Medulla oblongata (tissue), 1 donor: ENCODE results near the gene ETV6.

Source experiments
- DNase-seq: peaks from one replicate; pipeline ENCODE4 v3.0.0-alpha.2; 2015; ENCODE audit errors: extremely low spot score

ETV6 gene

DNA sequence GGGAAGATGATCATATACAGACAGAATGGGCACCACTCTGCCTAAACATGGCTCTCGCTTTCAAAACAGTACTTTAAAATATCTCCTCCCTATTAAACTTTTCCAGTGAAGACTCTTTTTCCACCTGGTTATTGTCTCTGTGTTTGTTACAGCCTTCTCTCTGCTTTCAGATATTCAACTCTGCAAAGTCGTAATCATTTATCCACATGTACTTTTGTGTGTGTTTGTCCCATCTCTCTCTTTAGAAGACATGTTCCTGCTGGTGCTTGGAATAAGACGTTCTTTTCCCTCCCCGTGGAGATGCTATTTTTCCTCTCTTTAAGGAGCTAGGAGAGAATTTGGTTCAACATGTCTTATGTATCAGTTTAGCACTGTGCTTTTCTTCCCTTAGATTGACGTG lies 45.1 kb downstream of the ETV6 start:
- no peak for DNase-seq

DNA sequence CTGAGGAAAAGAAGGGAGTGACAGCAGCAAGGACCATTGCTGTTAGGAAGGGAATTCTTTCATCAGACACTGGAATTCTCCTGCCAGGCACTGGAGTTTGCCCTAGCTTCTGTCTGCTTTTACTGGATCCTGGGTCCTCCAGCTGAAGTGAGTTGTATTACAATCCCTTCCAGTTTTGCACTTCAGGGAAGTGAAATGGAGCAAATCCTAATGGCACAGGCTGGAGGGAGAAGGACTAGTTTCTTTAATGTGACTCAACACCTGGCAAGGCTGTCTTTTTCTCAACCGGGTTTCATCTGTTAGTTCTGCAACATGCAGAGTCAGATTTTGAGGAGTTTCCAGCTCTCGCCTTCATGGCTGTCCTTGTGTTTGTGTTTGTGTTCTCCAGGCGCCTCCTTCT lies 45.8 kb downstream of the ETV6 start:
- DNase-seq, result no peak

DNA sequence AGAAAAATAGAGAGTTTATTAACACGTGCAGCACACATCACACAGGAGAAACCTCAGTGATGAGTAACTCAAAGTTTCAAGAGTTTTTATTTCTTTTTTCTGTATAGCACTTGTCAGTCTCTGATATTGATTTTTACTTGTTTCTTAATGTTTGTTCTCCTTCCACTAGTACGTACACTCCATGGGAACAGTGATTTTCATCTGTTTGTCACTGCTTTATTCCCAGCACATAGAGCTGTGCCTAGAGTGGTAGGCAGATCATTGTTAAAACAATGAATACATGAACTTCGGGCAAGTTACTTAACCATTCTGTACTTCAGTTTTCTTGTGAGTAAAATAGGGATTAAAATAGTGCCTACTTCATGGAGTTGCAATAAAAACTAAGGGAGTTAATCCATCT lies 46.6 kb downstream of the ETV6 start:
- DNase-seq, result no peak

DNA sequence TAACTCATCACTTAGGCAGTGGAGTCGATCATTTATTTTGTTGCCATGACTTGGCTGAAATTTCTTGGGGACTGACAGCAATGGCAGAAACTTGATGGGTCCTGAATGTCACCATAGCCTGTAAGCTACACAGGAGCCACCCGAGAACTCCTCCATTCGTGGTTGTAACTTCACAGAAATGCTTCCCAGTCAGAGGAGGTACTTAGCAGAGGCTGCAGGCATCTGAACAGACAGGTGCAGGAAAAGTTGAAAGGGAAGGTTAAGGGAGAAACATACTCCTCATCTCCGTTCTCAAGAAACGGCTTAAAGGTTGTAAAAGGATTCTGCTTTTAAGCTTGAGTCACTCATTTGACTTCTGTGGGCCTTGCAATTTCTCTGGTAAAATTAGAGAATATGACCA lies 47.7 kb downstream of the ETV6 start:
- DNase-seq, result no peak

DNA sequence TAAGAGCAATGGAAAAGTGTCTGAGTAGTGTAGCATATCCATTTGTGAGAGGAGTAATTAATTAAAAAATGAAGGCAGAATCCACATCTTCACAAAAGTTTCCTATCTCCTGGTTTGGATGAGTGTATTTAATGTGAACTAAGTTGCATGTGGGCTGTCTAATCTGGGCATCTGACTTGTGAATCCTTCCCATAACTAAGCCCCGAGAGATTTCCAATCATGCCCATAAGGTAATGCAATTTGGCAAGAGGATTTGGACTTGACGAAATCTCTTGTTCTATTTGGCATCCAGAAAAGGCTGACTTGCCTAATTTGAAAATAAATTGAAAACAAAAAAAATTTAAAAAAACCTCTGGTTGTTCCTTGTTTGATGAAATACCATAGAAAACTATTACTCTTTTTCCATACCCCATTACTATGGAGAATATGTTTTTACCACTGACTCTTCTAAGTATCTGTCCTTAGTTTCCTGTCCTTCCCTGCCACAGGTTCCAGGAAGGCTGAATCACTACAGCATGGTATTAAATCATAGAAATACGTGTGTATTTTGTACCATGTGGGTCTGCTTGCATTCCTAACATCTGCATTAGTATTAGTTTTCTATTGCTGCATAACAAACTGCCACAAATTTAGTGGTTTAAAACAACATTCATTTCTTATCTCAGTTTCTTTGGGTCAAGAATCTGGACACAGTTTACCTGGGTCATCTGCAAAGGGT lies 48.4 kb downstream of the ETV6 start:
- no peak for DNase-seq

DNA sequence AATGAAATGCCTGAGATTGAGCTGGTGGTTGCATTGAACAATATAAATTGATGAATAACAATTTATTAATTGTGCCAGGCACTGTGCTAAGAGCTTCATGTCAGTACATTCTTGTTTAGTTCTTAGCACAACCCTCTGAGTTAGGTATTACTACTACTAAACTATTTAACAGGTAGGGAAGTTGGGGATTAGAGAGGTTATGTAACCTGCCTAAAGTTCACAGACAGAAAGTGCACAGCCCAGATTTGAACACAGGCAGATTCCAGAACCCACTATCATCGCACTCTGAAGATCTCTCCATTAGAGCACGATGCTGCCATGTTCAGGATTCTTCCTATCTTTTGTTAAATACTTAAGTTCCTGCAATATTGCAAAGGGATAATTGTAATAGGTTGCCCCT lies 49.3 kb downstream of the ETV6 start:
- DNase-seq, result no peak

DNA sequence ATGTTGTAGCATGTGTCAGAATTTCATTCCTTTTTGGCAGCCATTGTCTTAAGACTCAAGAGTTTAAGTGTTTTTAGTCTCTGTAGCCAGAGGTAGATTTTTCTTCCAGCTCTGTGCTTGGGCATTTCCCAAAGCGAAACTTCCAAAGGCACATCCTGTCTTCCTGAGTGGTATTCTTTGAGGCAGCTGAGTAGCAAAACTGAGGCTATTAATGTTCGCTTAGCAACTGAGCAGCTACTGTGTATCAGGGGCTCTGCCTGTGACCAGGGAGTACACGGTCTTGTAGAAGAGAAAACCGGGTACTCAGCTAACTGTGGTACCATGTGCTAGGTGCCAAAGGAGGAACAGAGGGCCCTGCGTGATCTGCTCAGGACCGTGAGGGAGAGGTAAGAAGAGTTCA lies 52.0 kb downstream of the ETV6 start:
- DNase-seq, result no peak

DNA sequence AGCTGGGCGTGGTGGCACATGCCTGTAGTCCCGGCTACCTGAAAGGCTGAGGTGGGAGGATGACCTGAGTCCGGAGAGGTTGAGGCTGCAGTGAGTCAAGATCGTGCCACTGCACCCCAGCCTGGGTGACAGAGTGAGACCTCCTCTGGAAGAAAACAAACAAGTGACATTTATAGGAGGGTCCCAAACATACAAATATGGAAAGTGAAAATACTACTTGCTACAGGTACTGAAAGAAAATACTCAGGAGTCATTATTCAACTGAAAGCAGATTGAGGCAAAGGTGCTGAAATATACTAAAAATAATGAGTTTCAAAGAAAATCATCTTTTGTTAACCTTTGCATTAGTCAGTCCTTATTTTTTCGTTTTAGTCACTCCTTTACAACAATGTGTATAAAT lies 53.5 kb downstream of the ETV6 start:
- DNase-seq, result no peak

DNA sequence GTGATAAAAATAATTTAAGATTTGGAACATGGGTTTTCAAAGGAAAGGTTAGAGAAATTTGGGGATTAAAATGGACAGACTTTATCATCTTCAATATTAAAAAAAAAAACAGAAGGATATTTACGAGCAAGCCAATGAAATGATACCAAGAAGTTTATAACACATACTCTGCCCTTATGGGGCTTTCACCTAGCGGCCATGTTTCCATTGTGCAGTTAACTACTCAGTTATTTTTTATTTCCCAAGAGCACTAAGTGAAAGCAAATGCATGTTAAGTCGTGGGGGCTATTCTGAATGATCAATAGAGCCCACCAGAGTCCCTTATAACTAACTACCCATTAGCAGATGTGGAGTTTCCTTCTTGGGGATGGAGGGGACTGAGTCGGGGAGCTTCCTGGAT lies 53.9 kb downstream of the ETV6 start:
- no peak for DNase-seq

DNA sequence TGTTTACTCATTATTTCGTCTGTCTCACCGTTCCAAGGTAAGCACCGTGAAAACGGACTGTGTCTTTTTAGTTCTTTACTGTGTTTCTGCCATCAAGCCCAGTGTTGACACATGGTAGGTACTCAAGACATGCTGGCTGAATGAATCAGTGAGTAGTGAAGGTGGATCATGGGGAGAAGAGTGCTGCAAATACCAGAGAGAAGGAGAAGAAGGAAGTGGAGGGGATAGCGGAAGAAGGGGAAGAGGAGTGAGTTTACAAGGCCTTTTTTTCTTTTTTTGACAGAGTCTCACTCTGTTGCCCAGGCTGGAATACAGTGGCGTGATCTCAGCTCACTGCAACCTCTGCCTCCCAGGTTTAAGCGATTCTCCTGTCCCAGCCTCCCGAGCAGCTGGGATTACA lies 54.6 kb downstream of the ETV6 start:
- no peak for DNase-seq

DNA sequence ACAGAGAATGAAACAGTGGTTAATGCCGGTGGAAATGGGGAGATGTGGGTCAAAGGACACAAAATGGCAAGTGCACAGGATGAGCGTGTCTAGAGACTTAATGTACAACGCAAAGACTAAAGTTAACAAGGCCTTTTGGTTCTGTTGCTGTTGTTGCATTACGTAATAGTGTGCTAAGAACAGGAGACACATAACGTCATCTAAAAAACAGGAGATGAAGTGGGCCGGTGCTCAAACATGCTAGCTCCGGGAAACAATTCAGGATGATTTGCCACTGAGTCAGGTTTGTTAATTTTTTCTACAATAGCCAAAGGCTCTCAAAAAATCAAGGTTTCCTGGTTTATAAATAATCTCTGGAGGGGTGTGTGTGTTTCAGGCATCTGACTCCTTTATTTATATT lies 55.5 kb downstream of the ETV6 start:
- peak; percentile 14 for DNase-seq

DNA sequence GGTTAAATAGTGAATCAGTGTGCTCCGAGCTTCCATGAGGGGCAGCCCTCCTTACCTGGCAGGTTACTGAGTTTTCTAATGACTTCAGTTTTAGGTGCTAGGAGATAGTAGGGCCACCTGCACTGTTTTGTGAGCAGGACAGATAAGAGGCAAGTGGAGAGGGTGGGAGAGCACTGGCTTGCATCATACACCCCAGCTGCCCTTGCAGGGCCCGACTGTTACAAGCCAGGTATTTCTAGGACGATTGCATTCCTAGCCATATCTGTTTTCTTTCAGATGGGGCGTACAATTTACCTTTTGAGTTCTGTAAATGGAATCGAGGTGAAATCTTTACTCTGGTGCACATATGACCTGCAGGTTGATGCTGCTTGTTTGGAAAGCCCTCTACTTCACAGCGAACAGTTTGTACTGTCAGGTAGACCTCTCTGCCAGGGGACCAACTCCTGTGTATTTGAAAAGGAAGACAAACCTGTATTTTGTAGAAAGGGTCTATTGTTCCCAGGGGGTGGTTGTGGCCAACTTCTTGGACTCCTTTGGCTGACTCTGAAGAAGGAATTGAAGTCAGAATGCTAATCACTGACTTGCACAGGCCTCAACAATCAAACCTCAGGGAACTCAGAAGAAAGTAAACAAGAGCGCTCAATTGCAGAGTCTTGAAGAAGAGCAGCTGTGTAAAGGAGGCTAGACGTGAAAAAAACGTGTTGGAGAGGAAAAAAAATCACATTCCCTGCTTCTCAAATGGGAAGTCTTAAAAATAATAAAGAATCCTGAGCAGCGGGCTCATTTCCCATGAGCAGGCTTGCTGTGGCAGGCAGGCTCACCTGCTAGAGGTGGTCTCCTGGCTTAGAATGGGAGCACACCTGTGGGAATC lies 57.3 kb downstream of the ETV6 start:
- peak; percentile 21 for DNase-seq

DNA sequence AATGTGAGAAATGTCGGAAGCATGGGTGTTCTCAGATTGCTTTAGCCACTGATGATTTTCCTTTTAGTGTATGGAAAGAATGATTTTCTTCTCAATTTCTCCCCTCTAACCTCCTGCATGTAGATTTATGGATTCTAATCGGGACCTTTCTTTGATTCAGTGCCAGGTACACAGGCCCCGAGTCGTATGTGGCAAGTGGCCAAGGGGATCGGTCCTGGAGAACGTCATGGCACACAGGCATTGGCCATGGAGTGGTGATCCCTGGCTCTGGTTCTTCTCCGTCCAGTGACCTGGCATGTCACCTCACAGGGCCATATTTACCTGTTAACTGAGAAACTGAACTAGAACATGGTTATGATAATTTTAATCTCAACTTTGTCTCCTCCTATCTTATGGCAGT lies 58.1 kb downstream of the ETV6 start:
- DNase-seq, result no peak

DNA sequence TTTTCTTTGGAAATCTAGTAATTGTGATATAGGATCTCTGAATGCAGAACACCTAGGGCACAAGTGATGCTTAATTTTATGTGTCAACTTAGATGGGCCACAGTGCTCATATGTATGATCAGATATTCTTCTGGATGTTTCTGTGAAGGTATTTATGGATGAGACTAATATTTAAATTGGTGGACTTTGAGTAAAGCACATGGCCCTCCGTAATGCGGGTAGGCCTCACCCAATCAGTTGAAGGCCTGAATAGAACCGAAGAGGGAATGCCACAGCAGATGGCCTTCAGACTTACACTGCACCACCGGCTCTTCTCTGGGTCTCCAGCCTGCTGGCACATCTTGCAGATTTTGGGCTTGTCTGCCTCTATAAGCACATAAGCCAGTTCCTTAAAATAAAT lies 60.0 kb downstream of the ETV6 start:
- DNase-seq, result no peak

DNA sequence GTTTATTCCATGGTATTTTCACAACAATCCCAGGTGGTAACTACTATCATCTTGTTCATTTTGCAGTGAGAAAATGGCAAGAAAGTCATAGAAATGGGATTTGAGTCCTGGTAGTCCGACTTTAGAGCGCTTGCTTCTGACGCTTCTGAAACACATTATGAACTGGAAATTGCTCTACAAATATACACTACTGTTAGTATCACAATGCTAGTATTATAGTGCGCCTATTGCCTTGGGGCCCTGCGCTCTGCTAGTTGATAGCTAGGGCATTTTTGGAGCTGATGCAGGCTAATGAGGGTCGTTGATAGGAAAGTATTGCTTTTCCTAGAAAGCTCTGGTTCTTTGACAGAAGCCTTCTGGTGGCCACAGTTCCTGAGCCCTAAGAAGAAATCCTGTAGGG lies 61.0 kb downstream of the ETV6 start:
- DNase-seq, result no peak

DNA sequence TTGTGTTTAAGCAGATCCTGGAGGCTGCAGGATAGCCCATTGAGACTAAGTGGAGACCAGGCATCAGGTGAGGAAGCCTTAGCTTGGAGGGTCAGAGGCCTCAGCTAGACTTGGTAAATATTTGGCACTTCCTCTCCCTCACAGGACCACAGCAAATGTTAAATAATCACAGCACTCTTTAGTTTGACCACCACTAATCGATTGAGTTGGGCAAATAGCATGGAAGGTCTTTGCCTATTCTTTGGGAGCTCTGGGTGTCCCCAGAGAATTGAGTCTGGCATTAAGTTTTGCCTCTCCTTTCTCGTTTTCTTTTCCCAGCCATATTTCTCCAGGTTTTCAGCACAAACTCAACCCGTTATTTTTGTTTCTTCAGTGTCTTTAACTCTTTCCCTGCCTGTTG lies 61.4 kb downstream of the ETV6 start:
- DNase-seq, result no peak

DNA sequence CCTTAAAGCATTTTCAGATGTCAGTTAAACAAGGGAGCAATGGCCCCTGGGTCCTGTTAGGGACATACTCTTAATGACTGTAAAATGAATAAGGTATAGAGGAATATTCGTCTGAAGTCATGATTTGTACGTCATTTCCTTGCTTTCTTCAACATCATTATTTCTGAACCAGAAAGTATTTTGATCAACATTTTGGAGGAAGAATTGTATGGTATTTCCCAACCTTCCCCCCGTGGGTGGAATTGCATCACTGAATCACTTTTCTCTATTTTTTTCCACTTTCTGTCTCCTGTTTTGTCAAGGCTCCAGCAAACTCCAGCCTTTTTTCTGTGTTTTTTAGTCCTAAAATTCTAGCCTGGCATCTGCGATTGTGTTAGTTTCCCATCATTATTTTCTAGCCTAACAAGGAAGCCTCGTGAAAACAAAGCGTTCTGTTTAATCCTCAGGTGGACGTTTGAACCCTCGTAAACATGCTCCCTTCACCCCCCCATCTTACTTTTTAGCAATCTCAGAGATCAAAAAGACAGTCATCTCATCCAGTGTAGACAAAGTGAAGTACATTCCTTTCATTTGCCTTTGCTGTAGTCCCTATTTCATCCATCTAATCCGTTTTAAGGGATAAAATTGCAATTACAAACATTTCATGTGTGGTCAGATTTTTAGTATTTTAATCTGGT lies 62.3 kb downstream of the ETV6 start:
- DNase-seq, result no peak

DNA sequence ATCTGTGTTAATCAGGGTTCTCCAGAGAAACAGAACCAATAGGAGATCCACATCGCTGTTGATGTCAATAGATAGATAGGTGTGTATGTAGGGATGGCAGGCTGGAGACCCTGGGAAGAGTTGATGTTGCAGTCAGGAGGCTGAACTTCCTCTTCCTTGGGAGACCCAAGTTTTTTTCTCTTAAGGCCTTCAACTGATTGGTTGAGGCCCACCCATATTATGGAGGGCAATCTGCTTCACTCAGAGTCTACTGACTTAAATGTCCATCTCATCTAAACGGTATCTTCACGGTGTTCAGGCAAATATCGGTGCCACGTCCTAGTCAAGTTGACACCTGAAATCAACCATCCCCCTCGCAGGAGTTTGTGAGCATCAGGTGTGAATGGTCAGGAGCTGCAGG lies 63.0 kb downstream of the ETV6 start:
- no peak for DNase-seq

DNA sequence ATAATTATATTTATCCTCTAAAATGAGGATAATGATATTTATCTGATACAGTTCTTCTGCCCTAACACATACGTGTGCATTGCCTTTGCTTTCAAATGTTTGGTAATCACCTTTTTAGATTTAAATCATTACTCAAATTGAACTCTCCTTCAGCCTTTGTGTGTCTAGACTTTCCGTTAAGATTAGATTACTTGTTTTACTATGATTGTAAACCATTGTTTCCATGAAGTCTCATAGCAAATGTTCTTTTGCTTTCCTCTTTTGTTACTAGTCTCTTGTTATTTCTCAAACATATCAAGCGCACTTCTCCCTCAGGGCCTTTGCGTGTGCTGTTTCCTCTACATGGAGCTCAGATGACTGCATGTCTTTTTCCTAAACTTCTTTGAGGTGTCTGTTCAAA lies 63.7 kb downstream of the ETV6 start:
- no peak for DNase-seq

DNA sequence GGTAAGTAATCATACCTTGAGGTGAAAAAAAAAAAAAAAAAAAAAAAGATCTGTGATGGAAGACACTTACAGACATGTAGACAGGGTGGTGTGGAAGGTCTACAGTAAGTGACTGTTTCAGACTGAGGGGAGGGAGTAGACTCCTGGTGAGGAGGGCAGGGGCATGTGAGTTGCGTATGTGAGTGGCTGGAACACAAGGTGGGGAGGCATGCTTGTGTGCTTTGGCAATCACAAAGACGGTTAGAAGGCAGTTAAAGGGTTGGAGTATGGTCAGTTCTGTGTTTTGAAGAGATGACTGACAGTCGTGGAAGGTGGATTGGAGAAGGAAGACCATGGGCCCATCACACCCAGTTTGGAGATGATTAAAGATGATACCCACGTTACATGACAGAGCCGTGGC lies 65.2 kb downstream of the ETV6 start:
- DNase-seq, result no peak

DNA sequence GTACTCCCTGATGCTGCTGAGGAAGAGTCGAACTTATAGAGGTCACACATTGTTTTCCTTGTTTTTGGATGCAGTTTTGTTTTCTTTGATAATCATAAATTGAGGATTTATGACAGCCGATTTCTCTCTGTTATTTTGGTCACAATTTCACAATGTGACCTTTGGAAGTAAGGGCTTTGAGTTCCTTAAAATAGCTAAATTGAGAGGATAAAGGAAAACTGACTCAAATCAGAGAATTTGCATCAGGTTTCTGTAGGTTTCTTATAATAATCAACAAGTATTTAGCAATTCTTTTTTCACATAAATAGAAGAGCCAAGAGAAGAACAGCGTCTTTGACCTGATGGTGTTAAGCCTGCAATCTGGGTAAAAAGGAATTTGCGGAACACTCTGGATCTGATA lies 66.1 kb downstream of the ETV6 start:
- no peak for DNase-seq

DNA sequence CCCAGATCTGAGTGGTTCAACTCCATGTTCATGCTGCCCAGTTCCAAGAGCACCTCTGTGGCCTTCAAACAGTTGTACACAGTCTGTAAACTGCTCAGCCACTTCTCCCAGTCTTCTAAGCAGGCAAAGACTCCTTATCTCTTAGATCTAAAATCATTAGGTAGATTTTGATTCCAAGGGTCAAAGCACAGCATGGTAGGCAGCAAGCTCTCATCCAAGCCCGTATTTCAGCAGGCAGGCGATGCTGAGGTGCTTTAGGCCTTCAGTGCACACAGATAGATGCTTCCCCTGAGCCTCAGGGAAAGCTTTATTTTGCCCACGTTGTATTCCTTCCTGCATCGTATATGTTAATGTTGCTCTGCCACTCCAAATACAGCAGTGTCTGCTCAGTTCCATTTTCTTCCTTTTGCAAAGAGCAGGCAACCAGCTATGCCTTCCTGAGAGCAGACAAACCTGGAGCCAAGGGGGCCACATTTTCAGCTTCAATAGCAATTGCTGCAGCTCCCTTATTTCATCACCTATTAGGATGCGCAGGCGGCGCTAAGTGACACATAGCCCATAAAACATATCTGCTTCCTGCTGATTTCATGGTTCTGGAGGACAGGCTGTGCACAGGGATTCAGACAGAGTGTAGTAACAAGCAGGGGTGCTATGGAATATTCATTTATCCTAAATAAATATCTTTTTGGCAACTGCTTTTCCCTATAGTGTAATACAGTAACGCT lies 67.5 kb downstream of the ETV6 start:
- DNase-seq, result no peak
